K562 (cell line): ENCODE measurements around the gene EVA1A.

ENCODE experiments used
- CBX3 ChIP-seq, 2 experiments: IDR thresholded peaks; 1 replicate in 1 of 2; 2 replicates in 1 of 2; pipeline ENCODE4 v1.6.1; 2012; ENCODE audit warnings: inconsistent platforms in 2 of 2, low read length in 2 of 2, borderline replicate concordance in 1 of 2, control low read depth in 1 of 2
- HNRNPL ChIP-seq: fragments of 200-400 bp; formaldehyde crosslinking; IDR thresholded peaks from 2 replicates; pipeline ENCODE4 v1.6.1; 2017; ENCODE audit warnings: low read depth, mild to moderate bottlenecking, low read length
- IFI16 ChIP-seq: fragments of 250-450 bp; sonication (Bioruptor Pico); IDR thresholded peaks from 2 replicates; pipeline ENCODE4 v2.1.2; 2022; ENCODE audit warnings: mild to moderate bottlenecking, inconsistent platforms
- PHF8 ChIP-seq: fragments of 200-600 bp; sonication (generic); IDR thresholded peaks from 2 replicates; pipeline ENCODE4 v1.6.1; 2012; ENCODE audit warnings: mixed run types, mild to moderate bottlenecking, inconsistent platforms, low read length, moderate library complexity, borderline replicate concordance
- POLR2A ChIP-seq: fragments of 450-650 bp; conservative IDR thresholded peaks from 2 replicates; pipeline ENCODE4 v1.6.1; 2016
- POLR2AphosphoS5 ChIP-seq: IDR thresholded peaks from 2 replicates; pipeline ENCODE4 v1.6.1; 2011; ENCODE audit warnings: mild to moderate bottlenecking, low read depth, low read length, moderate library complexity; ENCODE audit not compliant: control insufficient read depth, insufficient read depth
- POLR3A ChIP-seq: IDR thresholded peaks from 2 replicates; pipeline ENCODE4 v1.6.1; 2011; ENCODE audit warnings: borderline replicate concordance, mild to moderate bottlenecking, moderate library complexity; ENCODE audit not compliant: insufficient read length, insufficient read depth; ENCODE audit errors: extremely low read depth
- RBM39 ChIP-seq: fragments of 200-400 bp; formaldehyde crosslinking; optimal IDR thresholded peaks from 2 replicates; pipeline ENCODE3; 2018; ENCODE audit warnings: low read depth, low read length
- SMARCA4 ChIP-seq: fragments of 450-650 bp; IDR thresholded peaks from 2 replicates; pipeline ENCODE4 v1.6.1; 2016
- ZNF23 ChIP-seq: fragments of 250-450 bp; sonication (Bioruptor Pico); IDR thresholded peaks from 2 replicates; pipeline ENCODE4 v1.4.0; 2020; ENCODE audit warnings: mild to moderate bottlenecking

- TF ChIP-seq IFI16 = no peak
- TF ChIP-seq ZNF23 (CRISPR knock-in tag) = no peak
- TF ChIP-seq POLR3A = no peak
- TF ChIP-seq POLR2AphosphoS5 = no peak
- no peak for TF ChIP-seq POLR2A
- TF ChIP-seq PHF8 = no peak
- no peak for TF ChIP-seq SMARCA4
- TF ChIP-seq RBM39 = no peak
- no peak for TF ChIP-seq CBX3 (IDR thresholded peaks at IDR 0.05; ENCODE audit: borderline replicate concordance in 1 of 2, low read length in 2 of 2)
- no peak for TF ChIP-seq HNRNPL
These were observed 60.1 kb downstream of the EVA1A start for GRCh38 chr2:75500633-75501032.
